Left ventricle myocardium inferior (tissue), 1 donor: Measurements from ENCODE around the gene GPR176. TPM values are rescaled to one million over a fixed set of nuclear protein-coding genes. Genes with fewer than 3 reads are reported as not detected.

ENCODE experiments used
- DNase-seq: peaks from one replicate; pipeline ENCODE4 v3.0.0-alpha.2; 2020
- H3K27ac ChIP-seq: fragments of 200-600 bp; replicated peaks from 2 replicates; pipeline ENCODE4 v1.8.0; 2021
- H3K27me3 ChIP-seq: fragments of 200-600 bp; 2 replicates; pipeline ENCODE4 v1.8.0; 2021; ENCODE audit warnings: low read depth
- H3K36me3 ChIP-seq: fragments of 200-600 bp; 2 replicates; pipeline ENCODE4 v1.8.0; 2021
- H3K4me1 ChIP-seq: fragments of 200-600 bp; 2 replicates; pipeline ENCODE4 v1.8.0; 2021
- H3K4me3 ChIP-seq: fragments of 200-600 bp; 2 replicates; pipeline ENCODE4 v1.8.0; 2021; ENCODE audit warnings: mild to moderate bottlenecking, moderate library complexity
- H3K9me3 ChIP-seq: fragments of 200-600 bp; replicated peaks from 2 replicates; pipeline ENCODE4 v1.8.0; 2021
- intact Hi-C: fragments of 100-400 bp; cut with micrococcal nuclease; formaldehyde crosslinking; loops from one replicate; pipeline ENCODE4 v1.11.0; 2022
- total RNA-seq: library from RNA; stranded (reverse); fragmentation: NEBNext Ultra II Directional; extraction: Animal tissue kit (Norgen Biotek cat#: 25700); gene quantifications from one replicate; pipeline ENCODE4 v1.2.1, GENCODE V29; 2021
- TF ChIP-seq, protein P1 (sequence below): fragments of 200-600 bp; IDR thresholded peaks from 2 replicates; pipeline ENCODE4 v1.8.0; 2021; ENCODE audit warnings: antibody characterized with exemption, mild to moderate bottlenecking, borderline replicate concordance
- donor health status: DM: no; HTN: yes; CAD: no; lungs with severe emphysema.

The GPR176 gene
- total RNA-seq, 1 donor from 2014 or later = 1.6 TPM

DNA sequence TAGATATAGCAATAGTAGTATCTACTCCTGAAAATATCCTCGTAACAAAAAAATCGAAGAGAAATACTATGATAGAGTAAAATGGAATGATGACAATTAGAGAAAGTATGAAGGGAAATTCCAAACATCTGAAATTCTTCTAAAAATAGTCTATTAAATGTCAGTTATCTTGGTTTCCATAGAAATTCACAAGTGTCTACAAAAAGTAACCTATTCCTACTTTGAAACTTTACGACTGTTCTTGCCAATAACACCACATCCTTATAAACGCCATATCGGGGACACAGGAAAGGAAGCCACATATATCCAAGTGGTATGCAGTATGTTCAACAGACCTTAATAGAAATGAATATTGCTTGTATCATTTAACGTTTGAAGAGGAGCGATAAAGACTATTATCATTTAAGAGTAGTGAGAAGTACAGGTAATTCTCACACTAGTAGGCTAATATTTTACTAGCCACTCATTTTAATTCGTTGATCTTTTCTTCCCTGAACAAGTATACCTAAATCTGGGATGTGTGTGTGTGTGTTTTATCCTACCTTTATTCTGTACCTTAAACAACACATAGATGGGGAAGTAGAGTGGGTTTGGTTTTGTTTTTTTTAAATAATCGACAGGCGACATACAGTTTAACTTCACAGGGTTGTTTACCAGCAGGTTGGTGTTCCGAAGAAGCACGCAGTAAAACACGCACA, 1.2 kb downstream of the GPR176 start:
- DNase-seq = no peak
- peak overlapping the region; percentile 77 for H3K4me3 ChIP-seq
- TF ChIP-seq, protein P1, sequence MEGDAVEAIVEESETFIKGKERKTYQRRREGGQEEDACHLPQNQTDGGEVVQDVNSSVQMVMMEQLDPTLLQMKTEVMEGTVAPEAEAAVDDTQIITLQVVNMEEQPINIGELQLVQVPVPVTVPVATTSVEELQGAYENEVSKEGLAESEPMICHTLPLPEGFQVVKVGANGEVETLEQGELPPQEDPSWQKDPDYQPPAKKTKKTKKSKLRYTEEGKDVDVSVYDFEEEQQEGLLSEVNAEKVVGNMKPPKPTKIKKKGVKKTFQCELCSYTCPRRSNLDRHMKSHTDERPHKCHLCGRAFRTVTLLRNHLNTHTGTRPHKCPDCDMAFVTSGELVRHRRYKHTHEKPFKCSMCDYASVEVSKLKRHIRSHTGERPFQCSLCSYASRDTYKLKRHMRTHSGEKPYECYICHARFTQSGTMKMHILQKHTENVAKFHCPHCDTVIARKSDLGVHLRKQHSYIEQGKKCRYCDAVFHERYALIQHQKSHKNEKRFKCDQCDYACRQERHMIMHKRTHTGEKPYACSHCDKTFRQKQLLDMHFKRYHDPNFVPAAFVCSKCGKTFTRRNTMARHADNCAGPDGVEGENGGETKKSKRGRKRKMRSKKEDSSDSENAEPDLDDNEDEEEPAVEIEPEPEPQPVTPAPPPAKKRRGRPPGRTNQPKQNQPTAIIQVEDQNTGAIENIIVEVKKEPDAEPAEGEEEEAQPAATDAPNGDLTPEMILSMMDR = no peak
- H3K9me3 ChIP-seq = peaks cover 10% of the 10 kb centered on the region
- no peaks in the 10 kb centered on the region for H3K36me3 ChIP-seq
- no peak overlapping the region for H3K27ac ChIP-seq
- H3K4me1 ChIP-seq = peaks cover 23% of the 10 kb centered on the region
- H3K27me3 ChIP-seq = peaks cover 32% of the 10 kb centered on the region
- intact Hi-C loops = no loop called here

DNA sequence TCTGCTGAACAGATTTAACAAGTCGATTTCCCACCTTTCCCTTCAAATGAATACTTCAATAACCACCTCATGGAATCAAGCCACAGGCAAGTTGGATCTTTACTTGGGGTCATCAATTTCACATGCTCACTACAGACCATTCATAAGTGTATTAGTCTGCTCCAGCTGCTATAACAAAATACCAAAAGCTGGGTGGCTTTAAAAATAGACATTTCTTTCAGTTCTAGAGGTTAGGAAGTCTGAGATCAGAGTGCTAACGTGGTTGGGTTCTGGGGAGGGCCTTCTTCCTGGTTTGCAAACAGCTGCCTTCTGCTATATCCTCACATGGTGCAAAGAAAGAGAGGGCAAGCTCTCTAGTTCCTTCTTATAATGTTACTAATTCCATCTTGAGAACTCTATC, 5.1 kb downstream of the GPR176 start:
- intact Hi-C loops = no loop called here
- peaks cover 8% of the 10 kb centered on the region for H3K4me1 ChIP-seq
- H3K36me3 ChIP-seq = no peaks in the 10 kb centered on the region
- H3K9me3 ChIP-seq = peaks cover 10% of the 10 kb centered on the region
- no peak overlapping the region for H3K4me3 ChIP-seq
- H3K27me3 ChIP-seq = peaks cover 26% of the 10 kb centered on the region
- no peak overlapping the region for H3K27ac ChIP-seq
- no peak for DNase-seq
- TF ChIP-seq, protein P1 = no peak

DNA sequence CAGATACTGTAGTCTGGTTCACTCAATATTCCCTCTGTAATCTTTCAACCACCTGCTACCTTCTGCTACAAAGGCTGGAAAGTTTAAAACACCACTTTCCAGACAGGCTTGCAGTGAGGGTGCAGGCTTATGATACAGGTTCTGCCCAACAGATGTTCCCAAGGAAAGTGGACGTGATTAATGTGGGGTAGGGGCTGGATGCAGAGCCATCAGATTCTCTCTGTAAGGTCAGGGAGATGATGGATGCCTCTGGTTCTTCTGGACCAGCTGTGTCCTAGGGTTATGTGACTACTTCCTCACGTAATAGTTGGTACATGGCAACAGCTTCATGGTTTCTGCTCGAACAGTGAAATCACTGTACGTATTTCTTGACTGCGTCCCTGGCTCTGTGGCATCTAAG, 11.1 kb downstream of the GPR176 start:
- intact Hi-C loops = no loop called here
- TF ChIP-seq, protein P1 = no peak

DNA sequence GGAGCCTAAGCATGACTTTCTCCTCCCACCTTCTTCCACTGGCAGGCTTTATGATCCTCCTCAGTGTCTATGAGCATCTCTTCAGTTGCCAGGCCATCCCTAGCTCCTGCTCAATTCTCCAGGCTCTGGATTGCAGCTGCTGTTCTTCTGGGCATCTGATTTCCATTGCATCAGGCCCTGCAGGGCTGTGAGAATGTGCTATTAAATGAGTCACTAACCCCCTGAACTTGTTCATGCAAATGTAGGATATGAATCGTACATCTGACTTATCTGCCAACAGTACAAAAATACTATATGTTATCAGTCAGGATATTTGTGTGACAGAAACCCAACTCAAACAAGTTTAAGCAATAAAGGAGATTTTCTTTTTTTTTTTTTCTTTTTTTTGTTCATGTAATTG, 11.9 kb downstream of the GPR176 start:
- H3K36me3 ChIP-seq = no peaks in the 10 kb centered on the region
- no peaks in the 10 kb centered on the region for H3K27me3 ChIP-seq
- intact Hi-C loops = no loop called here
- no peak overlapping the region for H3K27ac ChIP-seq
- no peak for DNase-seq
- TF ChIP-seq, protein P1 = no peak
- no peaks in the 10 kb centered on the region for H3K4me1 ChIP-seq
- H3K4me3 ChIP-seq = no peak overlapping the region
- H3K9me3 ChIP-seq = no peaks in the 10 kb centered on the region

More for the DNA sequence above, 11.1 kb downstream of the GPR176 start:
- Histone ChIP-seq H3K27me3 (no peaks in the 10 kb centered on the region), H3K4me3 (no peak overlapping the region), H3K27ac (no peak overlapping the region), H3K9me3 (no peaks in the 10 kb centered on the region), H3K36me3 (no peaks in the 10 kb centered on the region), H3K4me1 (no peaks in the 10 kb centered on the region)
- DNase-seq = no peak

GRCh38 chr15:39907216-39907615, 12.8 kb downstream of the GPR176 start:
- no peak overlapping the region for H3K4me3 ChIP-seq
- H3K27me3 ChIP-seq = no peaks in the 10 kb centered on the region
- H3K4me1 ChIP-seq = no peaks in the 10 kb centered on the region
- DNase-seq = no peak
- no peaks in the 10 kb centered on the region for H3K9me3 ChIP-seq
- intact Hi-C loops = no loop called here
- no peaks in the 10 kb centered on the region for H3K36me3 ChIP-seq
- TF ChIP-seq, protein P1 = no peak
- H3K27ac ChIP-seq = no peak overlapping the region
